ENCODE data around the gene TMEM132C. TPM values are rescaled to one million over a fixed set of nuclear protein-coding genes. Genes with fewer than 3 reads are reported as not detected.

Gene TMEM132C
- total and polyA plus RNA-seq, 2 experiments from 2014 or later = not detected

- Mint-ChIP-seq H3K27ac (no peak overlapping the region), H3K36me3 (ENCODE audit: low read depth) (peaks cover 42% of the 10 kb centered on the region)
Observed at GRCh38 chr12:128424931-128425431, 158.0 kb downstream of the TMEM132C start.

More at GRCh38 chr12:128424931-128425431, 158.0 kb downstream of the TMEM132C start:
- Histone ChIP-seq H3K36me3 (ENCODE audit: insufficient read depth) (peaks cover 7% of the 10 kb centered on the region), H2AFZ (no peak overlapping the region), H3K79me2 (replicated peaks; ENCODE audit: insufficient read depth) (no peaks in the 10 kb centered on the region), H3F3A (replicated peaks; ENCODE audit: low read depth) (no peaks in the 10 kb centered on the region), H3K4me2 (no peak overlapping the region), H3K27ac (ENCODE audit: low read depth) (no peak overlapping the region), H3K27me3 (ENCODE audit: insufficient read depth) (no peaks in the 10 kb centered on the region), H4K20me1 (replicated peaks; ENCODE audit: insufficient read depth) (no peaks in the 10 kb centered on the region), H3K4me3 (no peak overlapping the region), H3K9me2 (ENCODE audit: insufficient read depth) (no peaks in the 10 kb centered on the region), H3K4me1 (ENCODE audit: insufficient read depth) (no peaks in the 10 kb centered on the region)
- no peaks in the 10 kb centered on the region for H3K4me1 Mint-ChIP-seq
- no peak for ATAC-seq
- DNase-seq (ENCODE audit: low spot score) = no peak
- H3K9me3 Mint-ChIP-seq = peaks cover 99% of the 10 kb centered on the region
- H3K27me3 Mint-ChIP-seq (ENCODE audit: insufficient read depth, low read depth, poor library complexity) = peaks cover 3% of the 10 kb centered on the region
- H3K4me3 Mint-ChIP-seq = no peak overlapping the region
- no peak for TF ChIP-seq POLR2AphosphoS5 (IDR thresholded peaks at IDR 0.05; ENCODE audit: low read depth)
- TF ChIP-seq REST (IDR thresholded peaks at IDR 0.05; ENCODE audit: unreplicated experiment) = no peak
- no peak for TF ChIP-seq ZNF114 (CRISPR knock-in tag; IDR thresholded peaks at IDR 0.05)
- TF ChIP-seq ZNF462 (CRISPR knock-in tag; IDR thresholded peaks at IDR 0.05) = no peak
- no peak for TF ChIP-seq EZH2phosphoT487 (IDR thresholded peaks at IDR 0.05; ENCODE audit: unreplicated experiment)
- TF ChIP-seq ZNF331 (CRISPR knock-in tag; IDR thresholded peaks at IDR 0.05; ENCODE audit: low read depth) = no peak
- TF ChIP-seq CTCF (conservative IDR thresholded peaks at IDR 0.05; ENCODE audit: low read depth in 2 of 2) = no peak
- no peak for TF ChIP-seq CREB1 (CRISPR knock-in tag; IDR thresholded peaks at IDR 0.05; ENCODE audit: low read depth)
- no peak for TF ChIP-seq STAT1 (IDR thresholded peaks at IDR 0.05; ENCODE audit: unreplicated experiment)
- no peak for TF ChIP-seq JUNB (IDR thresholded peaks at IDR 0.05; ENCODE audit: unreplicated experiment)
- TF ChIP-seq NANOG (IDR thresholded peaks at IDR 0.05; ENCODE audit: borderline replicate concordance) = no peak
- TF ChIP-seq EZH2 (IDR thresholded peaks at IDR 0.05; ENCODE audit: low read depth, unreplicated experiment) = no peak
- no peak for TF ChIP-seq ETS1 (IDR thresholded peaks at IDR 0.05)

Measured in GM23338 (cell line).